ENCODE measurements around the gene BLOC1S6. TPM values are rescaled to one million over a fixed set of nuclear protein-coding genes. Genes with fewer than 3 reads are reported as not detected.
A peak's percentile ranks its signal among the peaks of the same experiment; 100 is the strongest.

BLOC1S6 gene
- total and polyA plus RNA-seq, 9 of the 15 experiments (the other 6 are each of a cell fraction or from before 2014, with no cell fraction given) = 18.2 to 72.4 (median 38.4) TPM

GRCh38 chr15:45548753-45549520, 38.2 kb upstream of the BLOC1S6 start (continued):
- TF ChIP-seq POLR3A (IDR thresholded peaks at IDR 0.05; ENCODE audit: borderline replicate concordance, extremely low read depth, insufficient read depth, insufficient read length) (no peak), YY1 (IDR thresholded peaks at IDR 0.05; ENCODE audit: borderline replicate concordance in 1 of 3, control insufficient read depth in 1 of 3, extremely low read depth in 1 of 3, insufficient read depth in 3 of 3, insufficient read length in 1 of 3, insufficient replicate concordance in 2 of 3, low read depth in 1 of 3, low read length in 2 of 3) (peak; percentile 67 to 94 (median 71)), RCOR1 (IDR thresholded peaks at IDR 0.05; ENCODE audit: borderline replicate concordance in 1 of 2, low read depth in 2 of 2, low read length in 2 of 2) (peak in 1 of 2 experiments; percentile 16; a peak in 1 of 4 replicates), HCFC1 (IDR thresholded peaks at IDR 0.05; ENCODE audit: low read depth, low read length) (peak; percentile 46; the same call in 1 of the 2 replicates), PML (IDR thresholded peaks at IDR 0.05; ENCODE audit: low read length) (peak; percentile 50; the same call in 1 of the 2 replicates), ZNF507 (tag; conservative IDR thresholded peaks at IDR 0.05) (no peak), EP400 (IDR thresholded peaks at IDR 0.05) (peak; percentile 93), RBM34 (IDR thresholded peaks at IDR 0.05; ENCODE audit: borderline replicate concordance, insufficient read depth, low read length) (no peak), KAT8 (IDR thresholded peaks at IDR 0.05; ENCODE audit: low read depth) (peak; percentile 81), JUN (IDR thresholded peaks at IDR 0.05; ENCODE audit: borderline replicate concordance, low read depth, low read length) (no peak), JUN (CRISPR knock-in tag; IDR thresholded peaks at IDR 0.05; ENCODE audit: borderline replicate concordance) (no peak), HOMEZ (CRISPR knock-in tag; IDR thresholded peaks at IDR 0.05) (no peak), SUPT5H (IDR thresholded peaks at IDR 0.05) (peak; percentile 60; the same call in 1 of the 2 replicates), ZNF551 (CRISPR knock-in tag; IDR thresholded peaks at IDR 0.05) (no peak), TAF1 (IDR thresholded peaks at IDR 0.05; ENCODE audit: control insufficient read depth, extremely low read depth, insufficient read depth, low read length, severe bottlenecking) (no peak), ZFX (CRISPR knock-in tag; IDR thresholded peaks at IDR 0.05) (no peak; the same call in 1 of the 2 replicates), KHSRP (IDR thresholded peaks at IDR 0.05) (no peak), NCOR1 (IDR thresholded peaks at IDR 0.05) (no peak), ZNF695 (CRISPR knock-in tag; IDR thresholded peaks at IDR 0.05) (no peak), TAF9B (IDR thresholded peaks at IDR 0.05; ENCODE audit: partially characterized antibody) (peak; percentile 20), MAFG (tag; conservative IDR thresholded peaks at IDR 0.05) (no peak), BHLHE40 (IDR thresholded peaks at IDR 0.05; ENCODE audit: low read length) (peak; percentile 22; the same call in 1 of the 2 replicates), POLR2B (IDR thresholded peaks at IDR 0.05; ENCODE audit: low read depth, partially characterized antibody) (peak; percentile 65), MYBL2 (IDR thresholded peaks at IDR 0.05; ENCODE audit: low read depth) (peak; percentile 41; the same call in 1 of the 2 replicates), MYBL2 (CRISPR knock-in tag; IDR thresholded peaks at IDR 0.05; ENCODE audit: borderline replicate concordance) (no peak), TSC22D4 (tag; IDR thresholded peaks at IDR 0.05) (no peak)
- TF ChIP-seq, protein P1, sequence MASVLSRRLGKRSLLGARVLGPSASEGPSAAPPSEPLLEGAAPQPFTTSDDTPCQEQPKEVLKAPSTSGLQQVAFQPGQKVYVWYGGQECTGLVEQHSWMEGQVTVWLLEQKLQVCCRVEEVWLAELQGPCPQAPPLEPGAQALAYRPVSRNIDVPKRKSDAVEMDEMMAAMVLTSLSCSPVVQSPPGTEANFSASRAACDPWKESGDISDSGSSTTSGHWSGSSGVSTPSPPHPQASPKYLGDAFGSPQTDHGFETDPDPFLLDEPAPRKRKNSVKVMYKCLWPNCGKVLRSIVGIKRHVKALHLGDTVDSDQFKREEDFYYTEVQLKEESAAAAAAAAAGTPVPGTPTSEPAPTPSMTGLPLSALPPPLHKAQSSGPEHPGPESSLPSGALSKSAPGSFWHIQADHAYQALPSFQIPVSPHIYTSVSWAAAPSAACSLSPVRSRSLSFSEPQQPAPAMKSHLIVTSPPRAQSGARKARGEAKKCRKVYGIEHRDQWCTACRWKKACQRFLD (CRISPR knock-in tag; IDR thresholded peaks at IDR 0.05) = peak; percentile 62; the same call in 1 of the 2 replicates

Measured in K562 (cell line).